Rectal smooth muscle tissue (tissue), 1 donor: ENCODE results near the gene PTRH1.
"Not testable (repeated sequence)": the region's sequence is repeated elsewhere in the genome, so short reads cannot be mapped to it uniquely, and the experiment has no call there.

Experiments
- H3K27ac ChIP-seq: one replicate; pipeline ENCODE4 v1.7.0; 2013; ENCODE audit warnings: low read depth, low read length, inconsistent platforms
- H3K27me3 ChIP-seq: one replicate; pipeline ENCODE4 v1.7.0; 2013; ENCODE audit warnings: low read length; ENCODE audit not compliant: control insufficient read depth, insufficient read depth
- H3K36me3 ChIP-seq: one replicate; pipeline ENCODE4 v1.7.0; 2013; ENCODE audit warnings: low read length; ENCODE audit not compliant: control insufficient read depth, insufficient read depth
- H3K4me1 ChIP-seq: one replicate; pipeline ENCODE4 v1.7.0; 2013; ENCODE audit warnings: low read length; ENCODE audit not compliant: control insufficient read depth, insufficient read depth
- H3K4me3 ChIP-seq: one replicate; pipeline ENCODE4 v1.7.0; 2013; ENCODE audit warnings: low read length
- H3K9ac ChIP-seq: one replicate; pipeline ENCODE4 v1.7.0; 2013; ENCODE audit warnings: low read length

PTRH1 gene

GRCh38 chr9:127715470-127716337, at the start of gene PTRH1, which contains the start of gene TTC16:
PTRH1 (minus strand) TSS chr9:127715663; CDS start chr9:127715639, 24 bp downstream.
TTC16 (plus strand) TSS chr9:127716079; CDS start chr9:127716146, 67 bp downstream.
- peak within 1 kb of the TSS; percentile 90 for H3K9ac ChIP-seq
- H3K27me3 ChIP-seq: no peaks in the 10 kb centered on the region
- no peaks in the 10 kb centered on the region for H3K36me3 ChIP-seq
- H3K4me3 ChIP-seq: peak within 1 kb of the TSS; percentile 93
- H3K4me1 ChIP-seq: peaks cover 3% of the 10 kb centered on the region
- peak within 1 kb of the TSS; percentile 87 for H3K27ac ChIP-seq

GRCh38 chr9:127763918-127764384, 48.5 kb upstream of the PTRH1 start:
- Histone ChIP-seq H3K4me3 (no peak overlapping the region), H3K36me3 (no peaks in the 10 kb centered on the region), H3K4me1 (no peaks in the 10 kb centered on the region), H3K9ac (no peak overlapping the region), H3K27me3 (no peaks in the 10 kb centered on the region), H3K27ac (no peak overlapping the region)

- H3K4me1 ChIP-seq: no peaks in the 10 kb centered on the region
- H3K27me3 ChIP-seq: no peaks in the 10 kb centered on the region
- no peak overlapping the region for H3K4me3 ChIP-seq
- H3K9ac ChIP-seq: no peak overlapping the region
- H3K27ac ChIP-seq: no peak overlapping the region
- peaks cover 3% of the 10 kb centered on the region for H3K36me3 ChIP-seq
Observed at GRCh38 chr9:127762111-127762676, 46.7 kb upstream of the PTRH1 start.

- Histone ChIP-seq H3K27me3 (no peaks in the 10 kb centered on the region), H3K4me1 (no peaks in the 10 kb centered on the region), H3K9ac (no peak overlapping the region), H3K27ac (no peak overlapping the region), H3K36me3 (peaks cover 3% of the 10 kb centered on the region), H3K4me3 (no peak overlapping the region)
Observed at GRCh38 chr9:127761491-127761956, 46.1 kb upstream of the PTRH1 start.

GRCh38 chr9:127761061-127761460, 45.6 kb upstream of the PTRH1 start:
- H3K4me3 ChIP-seq: no peak overlapping the region
- no peak overlapping the region for H3K9ac ChIP-seq
- H3K27ac ChIP-seq: no peak overlapping the region
- peaks cover 3% of the 10 kb centered on the region for H3K36me3 ChIP-seq
- no peaks in the 10 kb centered on the region for H3K27me3 ChIP-seq
- H3K4me1 ChIP-seq: no peaks in the 10 kb centered on the region

- no peak overlapping the region for H3K4me3 ChIP-seq
- peaks cover 3% of the 10 kb centered on the region for H3K36me3 ChIP-seq
- H3K4me1 ChIP-seq: no peaks in the 10 kb centered on the region
- H3K9ac ChIP-seq: no peak overlapping the region
- no peaks in the 10 kb centered on the region for H3K27me3 ChIP-seq
- H3K27ac ChIP-seq: no peak overlapping the region
Observed at GRCh38 chr9:127758843-127759242, 43.4 kb upstream of the PTRH1 start.

- H3K4me1 ChIP-seq, H3K4me3 ChIP-seq, H3K27me3 ChIP-seq, H3K36me3 ChIP-seq, H3K27ac ChIP-seq, H3K9ac ChIP-seq: not testable (repeated sequence)
Observed at GRCh38 chr9:127756776-127757175, 41.3 kb upstream of the PTRH1 start.

- H3K27ac ChIP-seq: no peak overlapping the region
- no peak overlapping the region for H3K9ac ChIP-seq
- peaks cover 3% of the 10 kb centered on the region for H3K36me3 ChIP-seq
- H3K4me3 ChIP-seq: no peak overlapping the region
- H3K27me3 ChIP-seq: no peaks in the 10 kb centered on the region
- H3K4me1 ChIP-seq: no peaks in the 10 kb centered on the region
Observed at GRCh38 chr9:127756233-127756632, 40.8 kb upstream of the PTRH1 start.

- H3K27me3 ChIP-seq: no peaks in the 10 kb centered on the region
- no peak overlapping the region for H3K27ac ChIP-seq
- no peak overlapping the region for H3K4me3 ChIP-seq
- no peak overlapping the region for H3K9ac ChIP-seq
- no peaks in the 10 kb centered on the region for H3K4me1 ChIP-seq
- peaks cover 6% of the 10 kb centered on the region for H3K36me3 ChIP-seq
Observed at GRCh38 chr9:127755061-127756060, 39.9 kb upstream of the PTRH1 start.

GRCh38 chr9:127754099-127755060, 38.9 kb upstream of the PTRH1 start:
- H3K27me3 ChIP-seq: no peaks in the 10 kb centered on the region
- no peaks in the 10 kb centered on the region for H3K4me1 ChIP-seq
- no peak overlapping the region for H3K4me3 ChIP-seq
- peaks cover 6% of the 10 kb centered on the region for H3K36me3 ChIP-seq
- H3K27ac ChIP-seq: no peak overlapping the region
- H3K9ac ChIP-seq: no peak overlapping the region

- H3K36me3 ChIP-seq: peaks cover 6% of the 10 kb centered on the region
- no peaks in the 10 kb centered on the region for H3K27me3 ChIP-seq
- H3K9ac ChIP-seq: no peak overlapping the region
- H3K4me1 ChIP-seq: no peaks in the 10 kb centered on the region
- no peak overlapping the region for H3K4me3 ChIP-seq
- H3K27ac ChIP-seq: no peak overlapping the region
Observed at GRCh38 chr9:127753622-127754021, 38.2 kb upstream of the PTRH1 start.
